K562 (cell line): Measurements from ENCODE around the gene AP1S3. TPM values are rescaled to one million over a fixed set of nuclear protein-coding genes. Genes with fewer than 3 reads are reported as not detected.
A peak's percentile ranks its signal among the peaks of the same experiment; 100 is the strongest.

Experiments used
- ARID3A ChIP-seq: IDR thresholded peaks from 2 replicates; pipeline ENCODE4 v1.6.1; 2012; ENCODE audit warnings: low read depth, low read length, improper control_type of control experiment, borderline replicate concordance
- CBX1 ChIP-seq: sonication (generic); IDR thresholded peaks from 2 replicates; pipeline ENCODE4 v1.6.1; 2016; ENCODE audit warnings: antibody characterized with exemption, low read depth, mild to moderate bottlenecking
- CREB5 ChIP-seq: fragments of 250-450 bp; sonication (Bioruptor Pico); IDR thresholded peaks from 2 replicates; pipeline ENCODE4 v1.5.0; 2020; ENCODE audit warnings: mild to moderate bottlenecking
- HDGF ChIP-seq: fragments of 450-650 bp; IDR thresholded peaks from 2 replicates; pipeline ENCODE4 v1.6.1; 2016
- HINFP ChIP-seq: fragments of 450-650 bp; conservative IDR thresholded peaks from 2 replicates; pipeline ENCODE4 v1.6.1; 2016; ENCODE audit warnings: missing genetic modification characterization, low read depth, mild to moderate bottlenecking, control low read depth, missing compliant biosample characterization
- MYC ChIP-seq, 2 experiments: fragments of 250-450 bp in 1 of 2; sonication (Bioruptor Pico) in 1 of 2; IDR thresholded peaks; 2 replicates each; pipeline versions ENCODE4 v1.5.1 to v1.6.1; 2012 to 2021; ENCODE audit warnings: low read depth in 2 of 2, borderline replicate concordance in 1 of 2, improper control_type of control experiment in 1 of 2, low read length in 1 of 2, mild to moderate bottlenecking in 1 of 2, moderate library complexity in 1 of 2
- NFYB ChIP-seq: IDR thresholded peaks from 2 replicates; pipeline ENCODE4 v1.6.1; 2011; ENCODE audit warnings: mild to moderate bottlenecking, moderate library complexity; ENCODE audit not compliant: insufficient read length; ENCODE audit errors: extremely low read depth
- RNF2 ChIP-seq: sonication (generic); IDR thresholded peaks from 2 replicates; pipeline ENCODE4 v1.6.1; 2016
- SIN3A ChIP-seq, 2 experiments: fragments of 150-350 bp in 1 of 2; IDR thresholded peaks; 2 replicates each; pipeline ENCODE4 v1.6.1; 2011 to 2016; ENCODE audit warnings: borderline replicate concordance in 2 of 2, low read depth in 2 of 2, low read length in 2 of 2, mild to moderate bottlenecking in 2 of 2, moderate library complexity in 2 of 2; ENCODE audit not compliant: control insufficient read depth in 1 of 2
- SMARCA5 ChIP-seq: fragments of 450-650 bp; IDR thresholded peaks from 2 replicates; pipeline ENCODE4 v1.6.1; 2016
- THRB ChIP-seq: fragments of 450-650 bp; formaldehyde crosslinking; conservative IDR thresholded peaks from 2 replicates; pipeline ENCODE4 v1.4.0; 2022; ENCODE audit warnings: mild to moderate bottlenecking, missing genetic modification characterization
- ZBTB11 ChIP-seq, 3 experiments: fragments of 200-800 bp in 1 of 3; fragments of 250-450 bp in 1 of 3; fragments of 450-650 bp in 1 of 3; sonication (Bioruptor Pico) in 1 of 3; sonication (Bioruptor generic) in 1 of 3; formaldehyde crosslinking in 1 of 3; IDR thresholded peaks; 2 replicates each; pipeline versions ENCODE4 v1.6.1 to v1.8.0; 2016 to 2022; ENCODE audit warnings: mild to moderate bottlenecking in 2 of 3, missing genetic modification characterization in 2 of 3, missing compliant biosample characterization in 1 of 3, moderate library complexity in 1 of 3
- ZNF316 ChIP-seq: fragments of 450-650 bp; IDR thresholded peaks from 2 replicates; pipeline ENCODE4 v1.6.1; 2016
- ZNF395 ChIP-seq: fragments of 200-800 bp; sonication (Bioruptor generic); IDR thresholded peaks from 2 replicates; pipeline ENCODE4 v1.6.1; 2017; ENCODE audit warnings: missing genetic modification characterization, missing compliant biosample characterization
- ZNF436 ChIP-seq: fragments of 250-450, 450-650 bp; sonication (Bioruptor Pico); formaldehyde crosslinking; IDR thresholded peaks from 2 replicates; pipeline ENCODE4 v1.7.0; 2020; ENCODE audit warnings: mild to moderate bottlenecking
- ZNF76 ChIP-seq: fragments of 250-450 bp; sonication (Bioruptor Pico); IDR thresholded peaks from 2 replicates; pipeline ENCODE4 v1.4.0; 2020; ENCODE audit warnings: mild to moderate bottlenecking, moderate library complexity, borderline replicate concordance
- polyA plus RNA-seq, 8 experiments: library from polyadenylated mRNA; depleted of rRNA in 4 of 8; stranded (reverse) in 5 of 8; unstranded in 3 of 8; fragments of >200 nt; fragmentation: Nextera tagmentation in 2 of 8; fragmentation: Illumina TruSeq in 1 of 8; extraction: Ambion mirVana in 2 of 8; extraction: Trizol in 1 of 8; gene quantifications; 2 replicates each; pipeline versions ENCODE4 v1.2.1 to v1.2.3, GENCODE V29; 2011 to 2014; ENCODE audit warnings: inconsistent platforms in 1 of 8, missing spikeins in 1 of 8
- total RNA-seq, 7 experiments: library from RNA; depleted of rRNA in 6 of 7; stranded (reverse); fragments of >200 nt in 6 of 7; fragmentation: Illumina TruSeq in 2 of 7; extraction: Trizol in 2 of 7; gene quantifications; 2 replicates each; pipeline versions ENCODE4 v1.2.1 to v1.2.3, GENCODE V29; 2011 to 2021; ENCODE audit warnings: low replicate concordance in 1 of 7

Gene AP1S3
- total and polyA plus RNA-seq, 9 of the 15 experiments (the other 6 are each of a cell fraction or from before 2014, with no cell fraction given), result 0.50 to 3.8 (median 2.1) TPM

GRCh38 chr2:223723954-223724411 lies 113.4 kb downstream of the AP1S3 start (continued):
- TF ChIP-seq ARID3A (no peak), CBX1 (no peak), CREB5 (CRISPR knock-in tag) (no peak), RNF2 (peak; percentile 67; the same call in 1 of the 2 replicates), HINFP (no peak), ZNF395 (CRISPR knock-in tag) (no peak), HDGF (no peak), SIN3A (IDR thresholded peaks at IDR 0.05; ENCODE audit: borderline replicate concordance in 2 of 2, control insufficient read depth in 1 of 2, low read depth in 2 of 2, low read length in 2 of 2) (no peak), NFYB (no peak), ZBTB11 (CRISPR knock-in tag; IDR thresholded peaks at IDR 0.05) (no peak), ZNF436 (CRISPR knock-in tag) (no peak), THRB (no peak), SMARCA5 (no peak), ZNF316 (no peak), ZNF76 (CRISPR knock-in tag) (no peak), MYC (IDR thresholded peaks at IDR 0.05; ENCODE audit: low read depth, low read length) (peak; percentile 96), MYC (CRISPR knock-in tag; IDR thresholded peaks at IDR 0.05; ENCODE audit: borderline replicate concordance, low read depth) (0 out of 2 replicates have a peak, but pooled peaks have one; percentile 18)
